Measurements from ENCODE around the gene FEZF2.

GRCh38 chr3:62370112-62370857 is 3.1 kb downstream of the FEZF2 start:
- TF ChIP-seq EZH2 (IDR thresholded peaks at IDR 0.05; ENCODE audit: borderline replicate concordance) (no peak), CTCF (IDR thresholded peaks at IDR 0.05; ENCODE audit: poor library complexity) (no peak)
